GM19035 (cell line): Measurements from ENCODE around the gene PRDM2.

Experiments used
- ATAC-seq: cut with Tn5 transposase; IDR thresholded peaks from one replicate; pipeline ENCODE4 v1.9.1; 2021; ENCODE audit not compliant: unreplicated experiment

The PRDM2 gene

DNA sequence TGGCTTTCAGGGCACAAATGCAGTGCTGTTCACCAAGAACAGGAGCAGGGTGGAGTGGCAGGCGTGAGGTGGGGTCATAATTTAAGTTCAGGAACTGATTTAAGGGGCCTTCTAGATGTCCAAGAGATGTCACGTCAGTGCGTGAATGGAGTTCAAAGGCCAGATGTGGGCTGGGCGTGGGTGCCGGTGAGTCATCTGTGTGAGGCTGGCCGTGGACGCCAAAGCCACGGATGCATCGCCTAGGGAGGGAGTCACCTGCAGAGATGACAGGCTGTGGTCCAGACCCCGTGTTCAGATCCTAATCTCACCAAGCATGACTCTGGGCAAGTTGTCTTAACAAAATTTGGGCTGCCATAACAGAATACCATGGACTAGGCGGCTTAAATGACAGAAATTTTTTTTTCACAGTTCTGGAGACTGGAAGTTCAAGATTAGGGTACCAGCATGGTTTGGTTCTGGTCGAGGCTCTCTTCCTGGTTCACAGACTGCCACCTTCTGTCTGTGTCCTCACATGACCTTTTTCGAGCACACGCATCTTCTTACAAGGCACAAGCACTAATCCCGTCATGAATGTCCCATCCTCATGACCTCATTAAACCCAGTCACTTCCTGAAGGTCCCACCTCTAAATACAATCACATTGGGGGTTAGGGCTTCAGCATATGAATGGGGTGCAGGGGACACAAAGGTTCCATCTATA, 109.6 kb downstream of the PRDM2 start:
- ATAC-seq: no peak

GRCh38 chr1:13812456-13813397, 112.7 kb downstream of the PRDM2 start:
- no peak for ATAC-seq

DNA sequence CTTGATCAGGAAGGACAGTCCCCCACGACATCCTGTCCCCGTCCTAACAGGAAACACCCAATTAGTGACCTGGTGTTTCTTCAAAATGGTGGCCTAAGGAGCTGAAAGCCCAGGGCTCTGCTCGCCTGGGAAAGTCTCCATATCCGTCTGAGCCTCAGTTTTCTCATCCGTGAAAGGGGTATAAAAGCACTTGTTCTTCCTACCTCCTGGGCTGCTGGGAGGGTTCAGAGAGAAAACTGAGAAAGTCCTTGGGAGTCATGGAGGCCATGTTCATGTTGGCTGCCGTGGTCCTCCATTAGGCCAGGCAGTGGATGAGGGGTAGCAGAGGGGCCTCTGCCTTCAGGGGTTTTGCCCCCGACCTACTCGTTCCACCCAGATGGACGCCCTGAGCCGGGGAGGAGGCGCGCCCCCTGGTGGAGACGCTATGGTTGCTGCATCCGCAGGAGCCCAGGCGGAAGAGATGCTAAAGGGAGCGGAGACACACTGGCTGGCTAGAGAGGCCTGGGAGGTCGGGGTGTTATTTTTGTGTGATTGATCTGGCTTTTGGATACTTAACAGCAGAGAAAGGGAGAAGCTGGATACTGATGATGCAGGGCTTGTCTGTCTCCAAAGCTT, 113.5 kb downstream of the PRDM2 start:
- no peak for ATAC-seq

GRCh38 chr1:13814131-13814530, 114.1 kb downstream of the PRDM2 start:
- ATAC-seq: no peak

DNA sequence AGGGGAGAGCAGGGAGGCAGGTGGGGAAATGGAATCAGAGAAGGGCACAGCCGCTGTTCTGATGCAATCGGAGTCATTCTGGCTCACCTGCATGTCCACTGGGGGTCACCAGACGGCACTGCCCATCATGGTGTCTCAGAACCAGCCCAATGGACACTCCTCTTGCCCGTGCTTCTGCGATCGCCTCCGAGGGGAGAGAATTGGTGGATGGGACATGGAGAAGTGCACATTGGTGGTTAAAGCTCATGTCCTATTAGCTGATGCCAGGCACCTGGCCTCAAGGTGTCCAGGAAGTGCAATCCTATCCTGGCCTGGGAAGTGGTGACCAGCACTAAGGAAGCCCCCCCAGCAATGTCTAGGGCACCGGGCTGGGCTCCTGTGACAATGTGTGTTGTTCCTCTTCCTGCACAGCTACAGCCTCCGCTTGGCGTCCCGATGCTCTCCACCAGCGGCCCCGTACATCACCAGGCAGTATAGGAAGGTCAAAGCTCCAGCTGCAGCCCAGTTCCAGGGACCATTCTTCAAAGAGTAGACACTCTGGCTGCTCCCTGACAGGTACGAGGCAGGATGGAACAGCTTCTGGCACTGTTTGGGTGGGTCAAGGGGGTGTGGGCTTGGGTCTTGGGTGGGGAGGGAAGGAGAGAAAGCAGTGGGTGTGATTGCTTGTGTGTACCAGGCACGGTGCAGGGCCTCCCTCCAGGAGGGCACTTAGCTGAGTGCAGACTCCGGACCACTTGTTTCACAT, 116.2 kb downstream of the PRDM2 start:
- ATAC-seq: no peak

- no peak for ATAC-seq
Observed at GRCh38 chr1:13817906-13818305, 117.9 kb downstream of the PRDM2 start.

- ATAC-seq: no peak
Observed at GRCh38 chr1:13818926-13819325, 118.9 kb downstream of the PRDM2 start.

- ATAC-seq: no peak
Observed at GRCh38 chr1:13819642-13820041, 119.7 kb downstream of the PRDM2 start.

- ATAC-seq: no peak
Observed at GRCh38 chr1:13820055-13820454, 120.1 kb downstream of the PRDM2 start.

DNA sequence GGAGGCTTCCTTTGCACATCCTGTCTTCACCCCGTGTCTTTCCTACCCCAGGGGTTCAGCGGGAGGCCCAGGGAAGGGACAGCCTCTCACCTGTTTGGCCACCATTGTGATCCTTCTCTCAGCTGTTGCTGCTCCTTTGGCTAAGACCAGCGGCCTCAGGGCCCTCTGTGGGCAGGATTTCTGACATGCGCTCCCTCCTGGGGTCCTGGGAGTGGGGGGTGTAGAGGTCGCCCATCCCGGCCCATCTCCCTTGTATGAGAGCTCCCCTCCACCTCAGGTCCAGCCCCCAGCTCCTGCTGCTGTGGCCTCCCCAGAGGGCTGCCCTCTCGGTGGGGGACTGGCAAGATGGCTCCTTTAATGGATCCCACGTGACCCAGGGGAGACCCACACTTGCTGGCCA, 120.5 kb downstream of the PRDM2 start:
- no peak for ATAC-seq

- no peak for ATAC-seq
Observed at GRCh38 chr1:13823126-13823880, 123.3 kb downstream of the PRDM2 start.

- ATAC-seq: no peak
Observed at GRCh38 chr1:13823936-13824335, 123.9 kb downstream of the PRDM2 start.

GRCh38 chr1:13824626-13825025, 124.6 kb downstream of the PRDM2 start:
- ATAC-seq: no peak

GRCh38 chr1:13825033-13825432, 125.0 kb downstream of the PRDM2 start:
- no peak for ATAC-seq

GRCh38 chr1:13826009-13826408, 126.0 kb downstream of the PRDM2 start:
- ATAC-seq: no peak

- ATAC-seq: no peak
Observed at GRCh38 chr1:13826591-13826990, 126.6 kb downstream of the PRDM2 start.

GRCh38 chr1:13828454-13829151, 128.6 kb downstream of the PRDM2 start:
- no peak for ATAC-seq

GRCh38 chr1:13829152-13829769, 129.3 kb downstream of the PRDM2 start:
- no peak for ATAC-seq

- no peak for ATAC-seq
Observed at GRCh38 chr1:13830170-13830569, 130.2 kb downstream of the PRDM2 start.
